AG10803 (cell line): ENCODE data around the gene PHEX.

Experiments
- DNase-seq: peaks from one replicate; pipeline ENCODE4 v3.0.0; 2010; ENCODE audit warnings: low read depth
- H3K4me3 ChIP-seq: 2 replicates; pipeline ENCODE4 v1.5.1; 2011; ENCODE audit warnings: mild to moderate bottlenecking, low read length, control low read depth
- TF ChIP-seq, protein P1 (sequence below): conservative IDR thresholded peaks from 2 replicates; pipeline ENCODE4 v1.5.1; 2011; ENCODE audit warnings: mild to moderate bottlenecking, low read length, control low read depth, inconsistent platforms

Gene PHEX

DNA sequence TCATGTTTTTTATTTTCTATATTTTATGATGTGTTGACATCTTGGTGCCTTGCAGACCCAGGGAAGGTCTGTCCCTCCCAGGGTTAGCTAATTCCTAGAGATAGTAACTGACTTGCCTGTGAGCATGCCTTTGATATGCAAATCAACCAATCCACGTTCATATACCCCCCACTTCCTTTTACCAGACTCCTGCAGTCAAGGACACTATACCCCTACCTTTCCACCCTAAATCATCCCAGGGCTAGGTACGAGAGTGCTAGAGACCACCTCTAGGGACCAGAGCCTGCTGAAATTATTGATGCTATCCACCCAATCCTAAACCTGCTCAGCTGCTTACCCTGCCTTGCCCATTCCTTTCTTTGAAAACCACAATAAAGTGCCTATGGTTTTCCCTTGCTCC lies 7.5 kb upstream of the PHEX start:
- TF ChIP-seq, protein P1, sequence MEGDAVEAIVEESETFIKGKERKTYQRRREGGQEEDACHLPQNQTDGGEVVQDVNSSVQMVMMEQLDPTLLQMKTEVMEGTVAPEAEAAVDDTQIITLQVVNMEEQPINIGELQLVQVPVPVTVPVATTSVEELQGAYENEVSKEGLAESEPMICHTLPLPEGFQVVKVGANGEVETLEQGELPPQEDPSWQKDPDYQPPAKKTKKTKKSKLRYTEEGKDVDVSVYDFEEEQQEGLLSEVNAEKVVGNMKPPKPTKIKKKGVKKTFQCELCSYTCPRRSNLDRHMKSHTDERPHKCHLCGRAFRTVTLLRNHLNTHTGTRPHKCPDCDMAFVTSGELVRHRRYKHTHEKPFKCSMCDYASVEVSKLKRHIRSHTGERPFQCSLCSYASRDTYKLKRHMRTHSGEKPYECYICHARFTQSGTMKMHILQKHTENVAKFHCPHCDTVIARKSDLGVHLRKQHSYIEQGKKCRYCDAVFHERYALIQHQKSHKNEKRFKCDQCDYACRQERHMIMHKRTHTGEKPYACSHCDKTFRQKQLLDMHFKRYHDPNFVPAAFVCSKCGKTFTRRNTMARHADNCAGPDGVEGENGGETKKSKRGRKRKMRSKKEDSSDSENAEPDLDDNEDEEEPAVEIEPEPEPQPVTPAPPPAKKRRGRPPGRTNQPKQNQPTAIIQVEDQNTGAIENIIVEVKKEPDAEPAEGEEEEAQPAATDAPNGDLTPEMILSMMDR, result no peak
- no peak overlapping the region for H3K4me3 ChIP-seq
- no peak for DNase-seq

DNA sequence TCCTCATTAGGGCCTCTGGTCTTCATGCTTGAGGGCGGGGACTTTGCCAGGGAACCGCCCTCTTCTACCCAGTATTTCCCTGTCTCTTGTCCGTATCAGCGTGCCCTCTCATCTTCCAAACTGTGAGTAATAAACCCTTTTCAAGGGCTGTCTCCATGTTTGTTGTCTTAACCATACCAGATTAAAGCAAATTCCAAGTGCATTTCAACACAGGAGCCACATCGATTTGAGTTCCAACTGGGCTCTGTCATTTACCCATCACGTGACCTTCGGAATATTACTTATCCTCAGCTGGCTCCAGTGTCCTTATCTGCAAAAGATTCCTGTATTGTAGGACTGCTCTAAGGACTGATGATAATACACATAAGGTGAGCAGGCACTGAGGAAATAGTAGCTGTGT lies 6.4 kb upstream of the PHEX start:
- TF ChIP-seq, protein P1, result no peak
- no peak overlapping the region for H3K4me3 ChIP-seq
- no peak for DNase-seq

DNA sequence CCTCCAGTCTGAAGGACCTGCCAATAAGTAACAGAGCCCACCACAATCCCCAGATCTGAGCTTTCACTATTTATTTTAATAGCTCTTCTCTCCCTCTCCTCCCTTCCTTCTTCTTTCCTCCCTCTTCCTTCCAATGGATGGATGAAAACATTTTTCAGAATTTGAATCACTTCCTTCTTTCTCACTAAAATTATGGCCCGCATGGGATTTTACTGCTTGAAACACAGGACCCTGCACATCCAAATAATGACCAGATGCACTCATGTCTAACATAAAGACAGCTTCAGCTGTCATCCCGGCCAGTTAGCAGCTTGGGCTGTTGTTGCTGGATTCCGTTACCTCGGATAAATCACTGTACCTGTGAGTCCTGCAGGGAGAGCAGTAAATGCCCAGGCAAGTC lies 5.4 kb upstream of the PHEX start:
- H3K4me3 ChIP-seq, result no peak overlapping the region
- DNase-seq, result no peak
- TF ChIP-seq, protein P1, result no peak

DNA sequence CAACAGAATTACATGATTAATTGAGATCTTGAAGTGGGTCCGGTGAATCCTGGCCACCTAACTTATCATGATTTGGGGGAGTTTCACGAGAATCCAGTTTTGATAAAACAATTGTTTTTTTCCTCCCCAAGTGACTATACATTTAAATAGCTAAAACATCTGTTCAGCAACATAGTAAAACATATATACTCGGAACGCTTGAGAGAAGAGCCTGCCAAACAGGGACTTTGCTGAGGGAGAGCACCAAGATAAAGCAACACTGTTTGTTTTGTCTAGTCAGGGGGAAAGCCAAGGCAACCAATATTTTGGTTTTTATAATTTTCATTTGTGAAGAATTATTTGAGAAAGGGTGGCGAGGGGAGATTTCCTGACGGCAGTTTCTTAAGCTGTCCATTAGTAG lies 381 bp downstream of the PHEX start:
- TF ChIP-seq, protein P1, result no peak
- no peak overlapping the region for H3K4me3 ChIP-seq
- no peak for DNase-seq

DNA sequence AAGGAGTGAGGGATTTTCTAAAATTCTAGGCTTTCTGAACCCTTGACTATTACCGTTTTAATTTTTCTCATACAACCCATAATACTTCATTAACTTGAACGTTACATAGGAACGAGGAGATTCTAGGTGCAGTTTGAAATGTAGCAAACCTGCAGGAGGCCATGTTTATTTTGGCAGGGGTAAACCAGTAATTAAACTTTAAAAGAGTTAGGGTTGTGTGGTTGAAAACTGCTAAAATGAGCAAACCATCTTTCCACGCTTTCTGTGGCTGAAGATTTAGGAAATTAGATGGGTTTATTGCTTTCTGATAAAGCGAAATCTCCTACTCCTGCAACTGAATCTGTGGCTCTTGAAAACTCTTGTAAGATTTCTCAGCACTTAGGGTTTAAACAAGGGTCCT lies 1.7 kb downstream of the PHEX start:
- DNase-seq, result no peak
- H3K4me3 ChIP-seq, result no peak overlapping the region
- TF ChIP-seq, protein P1, result no peak

DNA sequence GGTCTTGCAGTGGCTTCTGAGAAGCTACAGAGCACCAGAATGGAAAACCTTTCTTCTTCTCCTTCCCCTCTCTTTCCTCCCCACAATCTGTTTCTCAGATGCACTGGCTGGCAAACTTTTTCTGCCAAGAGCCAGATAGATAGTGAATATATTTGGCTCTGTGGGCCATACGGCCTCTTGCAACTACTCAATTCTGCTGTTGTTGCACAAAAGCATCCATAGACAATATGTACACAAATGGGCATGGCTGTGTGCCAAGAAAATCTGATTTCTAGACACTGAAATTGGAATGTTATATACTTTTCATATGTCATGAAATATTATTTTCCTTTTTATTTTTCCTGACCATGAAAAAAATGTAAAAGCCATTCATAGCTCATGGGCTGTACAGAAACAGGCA lies 3.1 kb downstream of the PHEX start:
- no peak for DNase-seq
- TF ChIP-seq, protein P1, result no peak
- H3K4me3 ChIP-seq, result no peak overlapping the region

DNA sequence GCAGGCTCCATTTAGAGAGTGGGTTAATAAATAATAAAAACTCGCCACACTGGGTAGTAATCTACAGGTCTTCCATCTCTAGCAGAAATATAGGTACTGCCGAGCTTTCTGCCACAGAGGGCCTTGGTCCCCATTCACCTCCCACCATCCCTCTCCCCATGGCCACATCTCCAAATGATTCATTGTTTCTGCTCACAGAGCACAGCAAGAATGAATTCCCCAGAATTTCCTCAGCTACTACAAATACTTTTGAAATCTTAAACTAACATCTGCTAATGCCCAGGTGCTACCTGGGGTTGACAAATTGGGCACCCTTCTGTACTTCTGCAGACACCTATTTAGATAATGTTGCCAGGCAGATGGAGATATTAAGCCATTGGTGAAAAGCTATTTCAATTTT lies 5.1 kb downstream of the PHEX start:
- H3K4me3 ChIP-seq, result no peak overlapping the region
- DNase-seq, result no peak
- TF ChIP-seq, protein P1, result no peak
